ENCODE data around the gene TERF2IP.

DNA sequence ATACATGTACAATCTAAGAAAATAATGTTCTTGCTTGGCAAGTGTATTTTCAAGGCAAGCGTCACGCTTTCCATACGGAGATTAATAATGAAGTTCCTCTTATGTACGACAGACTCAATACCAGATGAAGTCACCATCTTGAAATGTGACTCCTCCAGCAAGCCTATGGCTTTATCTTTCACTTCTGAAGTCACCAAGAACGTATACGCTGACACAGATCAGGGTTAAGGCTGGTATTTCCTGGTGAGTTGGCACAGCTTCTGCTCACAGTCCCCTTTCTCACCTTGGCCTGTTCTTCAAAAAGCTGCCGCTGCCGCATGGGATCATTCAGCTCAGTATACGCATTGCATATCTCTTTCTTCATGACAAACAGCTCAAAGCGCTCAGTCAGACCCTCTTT lies 18.4 kb upstream of the TERF2IP start:
- TF ChIP-seq, protein P1, sequence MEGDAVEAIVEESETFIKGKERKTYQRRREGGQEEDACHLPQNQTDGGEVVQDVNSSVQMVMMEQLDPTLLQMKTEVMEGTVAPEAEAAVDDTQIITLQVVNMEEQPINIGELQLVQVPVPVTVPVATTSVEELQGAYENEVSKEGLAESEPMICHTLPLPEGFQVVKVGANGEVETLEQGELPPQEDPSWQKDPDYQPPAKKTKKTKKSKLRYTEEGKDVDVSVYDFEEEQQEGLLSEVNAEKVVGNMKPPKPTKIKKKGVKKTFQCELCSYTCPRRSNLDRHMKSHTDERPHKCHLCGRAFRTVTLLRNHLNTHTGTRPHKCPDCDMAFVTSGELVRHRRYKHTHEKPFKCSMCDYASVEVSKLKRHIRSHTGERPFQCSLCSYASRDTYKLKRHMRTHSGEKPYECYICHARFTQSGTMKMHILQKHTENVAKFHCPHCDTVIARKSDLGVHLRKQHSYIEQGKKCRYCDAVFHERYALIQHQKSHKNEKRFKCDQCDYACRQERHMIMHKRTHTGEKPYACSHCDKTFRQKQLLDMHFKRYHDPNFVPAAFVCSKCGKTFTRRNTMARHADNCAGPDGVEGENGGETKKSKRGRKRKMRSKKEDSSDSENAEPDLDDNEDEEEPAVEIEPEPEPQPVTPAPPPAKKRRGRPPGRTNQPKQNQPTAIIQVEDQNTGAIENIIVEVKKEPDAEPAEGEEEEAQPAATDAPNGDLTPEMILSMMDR (IDR thresholded peaks at IDR 0.05 in 2 of 3, conservative IDR thresholded peaks at IDR 0.05 in 1 of 3; ENCODE audit: insufficient read depth in 2 of 3, low read depth in 1 of 3, low read length in 3 of 3) = no peak
- no peak for TF ChIP-seq TBP (optimal IDR thresholded peaks at IDR 0.05; ENCODE audit: low read depth, low read length)
- no peak for TF ChIP-seq ZSCAN29 (IDR thresholded peaks at IDR 0.05)
- TF ChIP-seq, protein P2, sequence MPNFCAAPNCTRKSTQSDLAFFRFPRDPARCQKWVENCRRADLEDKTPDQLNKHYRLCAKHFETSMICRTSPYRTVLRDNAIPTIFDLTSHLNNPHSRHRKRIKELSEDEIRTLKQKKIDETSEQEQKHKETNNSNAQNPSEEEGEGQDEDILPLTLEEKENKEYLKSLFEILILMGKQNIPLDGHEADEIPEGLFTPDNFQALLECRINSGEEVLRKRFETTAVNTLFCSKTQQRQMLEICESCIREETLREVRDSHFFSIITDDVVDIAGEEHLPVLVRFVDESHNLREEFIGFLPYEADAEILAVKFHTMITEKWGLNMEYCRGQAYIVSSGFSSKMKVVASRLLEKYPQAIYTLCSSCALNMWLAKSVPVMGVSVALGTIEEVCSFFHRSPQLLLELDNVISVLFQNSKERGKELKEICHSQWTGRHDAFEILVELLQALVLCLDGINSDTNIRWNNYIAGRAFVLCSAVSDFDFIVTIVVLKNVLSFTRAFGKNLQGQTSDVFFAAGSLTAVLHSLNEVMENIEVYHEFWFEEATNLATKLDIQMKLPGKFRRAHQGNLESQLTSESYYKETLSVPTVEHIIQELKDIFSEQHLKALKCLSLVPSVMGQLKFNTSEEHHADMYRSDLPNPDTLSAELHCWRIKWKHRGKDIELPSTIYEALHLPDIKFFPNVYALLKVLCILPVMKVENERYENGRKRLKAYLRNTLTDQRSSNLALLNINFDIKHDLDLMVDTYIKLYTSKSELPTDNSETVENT (CRISPR knock-in tag; IDR thresholded peaks at IDR 0.05) = no peak
- TF ChIP-seq THRA (IDR thresholded peaks at IDR 0.05) = no peak
- no peak for TF ChIP-seq KLF1 (tag; IDR thresholded peaks at IDR 0.05)
- no peak for TF ChIP-seq UBTF (IDR thresholded peaks at IDR 0.05; ENCODE audit: borderline replicate concordance in 1 of 2, low read depth in 2 of 2, low read length in 2 of 2)
- no peak for TF ChIP-seq BRCA1 (IDR thresholded peaks at IDR 0.05)
- TF ChIP-seq BRCA1 (CRISPR knock-in tag; IDR thresholded peaks at IDR 0.05) = no peak
- TF ChIP-seq, protein P3, sequence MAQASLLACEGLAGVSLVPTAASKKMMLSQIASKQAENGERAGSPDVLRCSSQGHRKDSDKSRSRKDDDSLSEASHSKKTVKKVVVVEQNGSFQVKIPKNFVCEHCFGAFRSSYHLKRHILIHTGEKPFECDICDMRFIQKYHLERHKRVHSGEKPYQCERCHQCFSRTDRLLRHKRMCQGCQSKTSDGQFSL (CRISPR knock-in tag; IDR thresholded peaks at IDR 0.05) = no peak
- TF ChIP-seq, protein P3 (tag; IDR thresholded peaks at IDR 0.05) = no peak

Data from K562 (cell line).